RWPE2 (cell line): Measurements from ENCODE around the gene SLC24A3.

ENCODE experiments used
- ATAC-seq: fragments of 200-7000 bp; cut with Tn5 transposase; 3 replicates; pipeline ENCODE4 v1.9.1; 2021; ENCODE audit warnings: low read depth
- DNase-seq: peaks from one replicate; pipeline ENCODE4 v3.0.0-alpha.2; 2020; ENCODE audit warnings: low spot score
- H3K27ac ChIP-seq: fragments of 450-650 bp; 2 replicates; pipeline ENCODE4 v1.5.1; 2017; ENCODE audit warnings: mild to moderate bottlenecking; ENCODE audit not compliant: poor library complexity, severe bottlenecking
- H3K27me3 ChIP-seq: fragments of 250-450 bp; sonication (Bioruptor Pico); 2 replicates; pipeline ENCODE4 v1.5.1; 2021; ENCODE audit warnings: mild to moderate bottlenecking, moderate library complexity; ENCODE audit not compliant: insufficient read depth, poor library complexity, severe bottlenecking
- H3K36me3 ChIP-seq: fragments of 250-450 bp; sonication (Bioruptor Pico); 2 replicates; pipeline ENCODE4 v1.5.1; 2020; ENCODE audit warnings: low read depth, mild to moderate bottlenecking, moderate library complexity
- H3K4me1 ChIP-seq: fragments of 250-450 bp; sonication (Bioruptor Pico); 2 replicates; pipeline ENCODE4 v1.5.1; 2021; ENCODE audit warnings: mild to moderate bottlenecking, moderate library complexity; ENCODE audit not compliant: insufficient read depth, poor library complexity, severe bottlenecking
- H3K4me3 ChIP-seq: fragments of 250-450 bp; sonication (Bioruptor Pico); 2 replicates; pipeline ENCODE4 v1.5.1; 2021; ENCODE audit warnings: mild to moderate bottlenecking, moderate library complexity; ENCODE audit not compliant: severe bottlenecking
- H3K9me3 ChIP-seq: fragments of 250-450 bp; sonication (Bioruptor Pico); 2 replicates; pipeline ENCODE4 v1.5.1; 2021; ENCODE audit warnings: mild to moderate bottlenecking, moderate library complexity; ENCODE audit not compliant: severe bottlenecking
- TF ChIP-seq, protein P1 (sequence below): fragments of 450-650 bp; IDR thresholded peaks from one replicate; pipeline ENCODE4 v1.5.1; 2017; ENCODE audit warnings: mild to moderate bottlenecking, moderate library complexity; ENCODE audit not compliant: poor library complexity, severe bottlenecking

Gene SLC24A3

DNA sequence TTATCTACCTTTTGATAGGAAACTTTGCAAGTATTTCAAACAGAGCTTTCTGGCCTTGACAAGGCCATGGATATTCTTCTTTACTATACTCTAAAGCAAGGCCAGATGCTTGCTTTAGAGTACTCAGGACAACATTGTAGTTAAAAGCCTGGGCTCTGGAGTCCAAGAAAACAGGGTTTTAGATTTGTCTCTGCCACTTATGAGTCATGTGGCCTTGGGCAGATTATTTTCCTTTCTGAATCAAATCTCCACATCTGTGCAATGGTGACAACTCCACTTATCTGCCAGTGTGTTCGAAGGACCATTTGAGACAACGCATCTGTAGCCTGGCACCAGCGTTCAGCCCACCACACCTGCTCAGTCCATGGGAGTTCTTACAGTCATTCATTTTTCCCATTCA lies 279.7 kb downstream of the SLC24A3 start:
- Histone ChIP-seq H3K27me3 (no peaks in the 10 kb centered on the region), H3K4me3 (no peak overlapping the region), H3K4me1 (peaks cover 3% of the 10 kb centered on the region), H3K9me3 (no peaks in the 10 kb centered on the region), H3K27ac (no peak overlapping the region), H3K36me3 (no peaks in the 10 kb centered on the region)
- no peak for DNase-seq
- no peak for ATAC-seq
- TF ChIP-seq, protein P1, sequence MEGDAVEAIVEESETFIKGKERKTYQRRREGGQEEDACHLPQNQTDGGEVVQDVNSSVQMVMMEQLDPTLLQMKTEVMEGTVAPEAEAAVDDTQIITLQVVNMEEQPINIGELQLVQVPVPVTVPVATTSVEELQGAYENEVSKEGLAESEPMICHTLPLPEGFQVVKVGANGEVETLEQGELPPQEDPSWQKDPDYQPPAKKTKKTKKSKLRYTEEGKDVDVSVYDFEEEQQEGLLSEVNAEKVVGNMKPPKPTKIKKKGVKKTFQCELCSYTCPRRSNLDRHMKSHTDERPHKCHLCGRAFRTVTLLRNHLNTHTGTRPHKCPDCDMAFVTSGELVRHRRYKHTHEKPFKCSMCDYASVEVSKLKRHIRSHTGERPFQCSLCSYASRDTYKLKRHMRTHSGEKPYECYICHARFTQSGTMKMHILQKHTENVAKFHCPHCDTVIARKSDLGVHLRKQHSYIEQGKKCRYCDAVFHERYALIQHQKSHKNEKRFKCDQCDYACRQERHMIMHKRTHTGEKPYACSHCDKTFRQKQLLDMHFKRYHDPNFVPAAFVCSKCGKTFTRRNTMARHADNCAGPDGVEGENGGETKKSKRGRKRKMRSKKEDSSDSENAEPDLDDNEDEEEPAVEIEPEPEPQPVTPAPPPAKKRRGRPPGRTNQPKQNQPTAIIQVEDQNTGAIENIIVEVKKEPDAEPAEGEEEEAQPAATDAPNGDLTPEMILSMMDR: no peak

GRCh38 chr20:19492687-19493336 lies 280.4 kb downstream of the SLC24A3 start:
- Histone ChIP-seq H3K36me3 (no peaks in the 10 kb centered on the region), H3K27me3 (no peaks in the 10 kb centered on the region), H3K4me3 (no peak overlapping the region), H3K9me3 (no peaks in the 10 kb centered on the region), H3K27ac (no peak overlapping the region), H3K4me1 (peaks cover 7% of the 10 kb centered on the region)
- ATAC-seq (no peak), DNase-seq (no peak)
- TF ChIP-seq, protein P1: no peak

- Histone ChIP-seq H3K9me3 (no peaks in the 10 kb centered on the region), H3K4me1 (peaks cover 7% of the 10 kb centered on the region), H3K27ac (no peak overlapping the region), H3K4me3 (no peak overlapping the region), H3K36me3 (no peaks in the 10 kb centered on the region), H3K27me3 (no peaks in the 10 kb centered on the region)
- TF ChIP-seq, protein P1: no peak
- DNase-seq: no peak
- ATAC-seq: no peak
Observed at GRCh38 chr20:19493794-19494495, 281.5 kb downstream of the SLC24A3 start.

GRCh38 chr20:19495905-19496703 lies 283.7 kb downstream of the SLC24A3 start:
- no peak overlapping the region for H3K27ac ChIP-seq
- no peak for ATAC-seq
- no peak overlapping the region for H3K4me3 ChIP-seq
- TF ChIP-seq, protein P1: no peak
- no peak for DNase-seq
- H3K36me3 ChIP-seq: no peaks in the 10 kb centered on the region
- no peaks in the 10 kb centered on the region for H3K27me3 ChIP-seq
- H3K4me1 ChIP-seq: peaks cover 7% of the 10 kb centered on the region
- H3K9me3 ChIP-seq: no peaks in the 10 kb centered on the region
